Vagina (tissue), 2 donors: ENCODE data around the gene ALK.

Experiments
- CTCF ChIP-seq, 3 experiments: fragments of 450-650 bp in 2 of 3; fragments of 200-600 bp in 1 of 3; sonication (generic) in 1 of 3; IDR thresholded peaks; one replicate each; pipeline ENCODE4 v1.5.1; 2017 to 2019; ENCODE audit warnings: antibody characterized with exemption in 3 of 3, mild to moderate bottlenecking in 2 of 3, moderate library complexity in 2 of 3
- POLR2A ChIP-seq, 2 donors: fragments of 450-650 bp; IDR thresholded peaks; one replicate each; pipeline ENCODE4 v1.6.1; 2017; ENCODE audit warnings: antibody characterized with exemption in 2 of 2, mild to moderate bottlenecking in 2 of 2, moderate library complexity in 2 of 2
- POLR2AphosphoS5 ChIP-seq, 2 donors: sonication (generic); formaldehyde crosslinking; IDR thresholded peaks; one replicate each; pipeline ENCODE4 v1.9.0; 2017; ENCODE audit warnings: antibody characterized with exemption in 2 of 2, mild to moderate bottlenecking in 2 of 2, low read depth in 1 of 2; ENCODE audit not compliant: insufficient read depth in 1 of 2

GRCh38 chr2:29880084-29880483 lies 41.3 kb downstream of the ALK start:
- TF ChIP-seq CTCF (IDR thresholded peaks at IDR 0.05) (no peak), POLR2A (IDR thresholded peaks at IDR 0.05) (no peak), POLR2AphosphoS5 (IDR thresholded peaks at IDR 0.05; ENCODE audit: insufficient read depth in 1 of 2, low read depth in 1 of 2) (no peak)
